Activated CD4-positive, alpha-beta T cell treated with anti-CD3 and anti-CD28 coated beads, Interleukin-2, amount 10 ng/mL, durations not matched to agents 7 days and 5 days (primary cell): ENCODE results near the gene KRT80. TPM values are rescaled to one million over a fixed set of nuclear protein-coding genes. Genes with fewer than 3 reads are reported as not detected.

Experiments
- CTCF ChIA-PET: fragments of 350-600 bp; sonication (Branson Sonifier 250); formaldehyde crosslinking; loops from one replicate; lab custom pipeline; 2021; ENCODE audit warnings: antibody characterized with exemption; lab: Charles Lee
- POLR2A ChIA-PET: fragments of 350-600 bp; sonication (Branson Sonifier 250); formaldehyde crosslinking; loops from one replicate; lab custom pipeline; 2021; ENCODE audit warnings: antibody characterized with exemption; lab: Charles Lee
- DNase-seq: peaks from one replicate; pipeline ENCODE4 v3.0.0-alpha.2; 2020
- H3K27ac Mint-ChIP-seq: one replicate; pipeline ENCODE4 v1.8.0; 2021; ENCODE audit warnings: mild to moderate bottlenecking, moderate library complexity, mixed read lengths
- H3K27me3 Mint-ChIP-seq: one replicate; pipeline ENCODE4 v1.8.0; 2021; ENCODE audit warnings: mixed read lengths
- H3K36me3 Mint-ChIP-seq: one replicate; pipeline ENCODE4 v1.8.0; 2021; ENCODE audit warnings: low read depth, mixed read lengths
- H3K4me1 Mint-ChIP-seq: one replicate; pipeline ENCODE4 v1.8.0; 2021; ENCODE audit warnings: mixed read lengths
- H3K4me3 Mint-ChIP-seq: one replicate; pipeline ENCODE4 v1.8.0; 2021; ENCODE audit warnings: mild to moderate bottlenecking, moderate library complexity, mixed read lengths
- H3K9me3 Mint-ChIP-seq: one replicate; pipeline ENCODE4 v1.8.0; 2021; ENCODE audit warnings: mixed read lengths
- total RNA-seq, 2 experiments: library from RNA; stranded (reverse); gene quantifications; one replicate each; pipeline ENCODE4 v1.2.3, GENCODE V29; 2021

Gene KRT80
- total RNA-seq, 2 experiments from 2014 or later = not detected

GRCh38 chr12:52119398-52120254 lies 72.2 kb downstream of the KRT80 start:
- no peak overlapping the region for H3K4me3 Mint-ChIP-seq
- no peak overlapping the region for H3K27ac Mint-ChIP-seq
- CTCF ChIA-PET = interaction anchor here (1.0 to 2.2 kb wide), 6 partner anchors 12 to 100 kb away, joined by 3 to 6 read pairs (median 4); no protein-coding TSS in a partner anchor
- peaks cover 19% of the 10 kb centered on the region for H3K27me3 Mint-ChIP-seq
- POLR2A ChIA-PET = no interaction called here
- DNase-seq = peak; percentile 29
- H3K4me1 Mint-ChIP-seq = peaks cover 32% of the 10 kb centered on the region
- no peaks in the 10 kb centered on the region for H3K9me3 Mint-ChIP-seq
- no peaks in the 10 kb centered on the region for H3K36me3 Mint-ChIP-seq

Other genes with a start within 250 kb of the KRT80 start
- 1 to 10 TPM; 5.5 to 5.7 TPM for gene ACVR1B, start 240.3 kb downstream of the KRT80 start, total RNA-seq
- 1 to 10 TPM; 5.7 to 6.9 TPM for gene TAMALIN, start 185.1 kb downstream of the KRT80 start, total RNA-seq
- gene NR4A1, start 140.6 kb downstream of the KRT80 start, total RNA-seq = 1 to 10 TPM; 2.1 to 2.7 TPM
- gene ATG101, start 122.0 kb downstream of the KRT80 start, total RNA-seq = 10 to 100 TPM; 28.3 to 30.4 TPM
- gene SMIM41, start 112.3 kb downstream of the KRT80 start, total RNA-seq = not detected
- 1 to 10 TPM; 2.2 to 2.5 TPM for gene KRT7, start 41.2 kb upstream of the KRT80 start, total RNA-seq
- not detected for gene KRT86, start 82.6 kb upstream of the KRT80 start, total RNA-seq
- not detected for gene KRT81, start 99.5 kb upstream of the KRT80 start, total RNA-seq
- gene KRT83, start 129.4 kb upstream of the KRT80 start, total RNA-seq = not detected
- gene KRT85, start 175.5 kb upstream of the KRT80 start, total RNA-seq = not detected
- not detected for gene KRT84, start 193.6 kb upstream of the KRT80 start, total RNA-seq
- gene KRT82, start 214.3 kb upstream of the KRT80 start, total RNA-seq = not detected
- gene KRT75, start 242.4 kb upstream of the KRT80 start, total RNA-seq = not detected